KMS-11 (cell line): ENCODE data around the gene R3HDM2.

ENCODE experiments used
- H2AFZ ChIP-seq: fragments of 200-600 bp; sonication (generic); 2 replicates; pipeline ENCODE4 v1.6.1; 2016; ENCODE audit warnings: antibody characterized with exemption, mixed run types, low read depth
- H3K27ac ChIP-seq: fragments of 200-600 bp; sonication (generic); 2 replicates; pipeline ENCODE4 v1.6.1; 2016; ENCODE audit warnings: mild to moderate bottlenecking, mixed run types
- H3K27me3 ChIP-seq: fragments of 200-600 bp; sonication (generic); 2 replicates; pipeline ENCODE4 v1.6.1; 2017; ENCODE audit warnings: mild to moderate bottlenecking, low read depth, mixed run types, moderate library complexity; ENCODE audit not compliant: insufficient read depth
- H3K36me3 ChIP-seq: fragments of 200-600 bp; sonication (generic); 2 replicates; pipeline ENCODE4 v1.6.1; 2017; ENCODE audit warnings: mild to moderate bottlenecking, mixed run types; ENCODE audit not compliant: insufficient read depth
- H3K4me1 ChIP-seq: fragments of 200-600 bp; sonication (generic); 2 replicates; pipeline ENCODE4 v1.6.1; 2016; ENCODE audit warnings: mild to moderate bottlenecking, low read depth, mixed run types; ENCODE audit not compliant: poor library complexity, severe bottlenecking
- H3K4me2 ChIP-seq: fragments of 200-600 bp; sonication (generic); 2 replicates; pipeline ENCODE4 v1.7.0; 2016; ENCODE audit warnings: mild to moderate bottlenecking, mixed run types
- H3K4me3 ChIP-seq: fragments of 200-600 bp; sonication (generic); IDR thresholded peaks from 2 replicates; pipeline ENCODE4 v1.6.1; 2017; ENCODE audit warnings: low read depth, low read length, mixed read lengths; ENCODE audit not compliant: insufficient read depth
- H3K79me2 ChIP-seq: fragments of 200-600 bp; sonication (generic); 2 replicates; pipeline ENCODE4 v1.6.1; 2016; ENCODE audit warnings: low read depth, mixed run types; ENCODE audit not compliant: insufficient read depth
- H3K9ac ChIP-seq: fragments of 200-600 bp; sonication (generic); 2 replicates; pipeline ENCODE4 v1.6.1; 2016; ENCODE audit warnings: mild to moderate bottlenecking, mixed run types
- H4K20me1 ChIP-seq: fragments of 200-600 bp; sonication (generic); 2 replicates; pipeline ENCODE4 v1.6.1; 2016; ENCODE audit warnings: mild to moderate bottlenecking, mixed run types; ENCODE audit not compliant: insufficient read depth
- CTCF ChIP-seq: fragments of 200-600 bp; sonication (generic); conservative IDR thresholded peaks from 2 replicates; pipeline ENCODE4 v1.6.1; 2017; ENCODE audit warnings: low read depth, mild to moderate bottlenecking, antibody characterized with exemption, low read length, moderate library complexity, mixed read lengths

Gene R3HDM2

DNA sequence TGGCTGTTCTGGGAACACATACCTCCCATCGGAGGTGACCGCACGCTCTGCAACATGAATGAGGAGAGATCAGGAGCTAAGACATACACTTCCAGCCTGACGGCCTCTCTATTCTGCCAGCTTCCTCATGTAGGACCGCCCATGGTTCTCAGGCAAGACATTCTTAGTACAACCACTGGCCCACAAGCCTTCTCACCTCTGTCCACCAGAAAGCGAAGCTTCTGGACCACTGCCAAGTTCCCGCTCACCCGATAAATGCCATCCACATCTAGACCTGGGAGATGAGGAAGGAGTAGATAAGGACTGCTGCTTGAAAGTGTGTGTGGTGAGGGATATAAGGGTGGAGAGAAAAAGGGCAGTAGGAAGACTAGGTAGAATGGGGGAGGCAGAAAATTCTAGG lies 43.6 kb upstream of the R3HDM2 start:
- Histone ChIP-seq H3K36me3 (no peaks in the 10 kb centered on the region), H4K20me1 (no peaks in the 10 kb centered on the region), H3K4me3 (no peak overlapping the region), H3K9ac (no peak overlapping the region), H3K79me2 (no peaks in the 10 kb centered on the region), H3K27me3 (peaks cover 58% of the 10 kb centered on the region), H3K27ac (no peak overlapping the region), H2AFZ (no peak overlapping the region), H3K4me2 (no peak overlapping the region), H3K4me1 (peaks cover 9% of the 10 kb centered on the region)
- no peak for TF ChIP-seq CTCF

DNA sequence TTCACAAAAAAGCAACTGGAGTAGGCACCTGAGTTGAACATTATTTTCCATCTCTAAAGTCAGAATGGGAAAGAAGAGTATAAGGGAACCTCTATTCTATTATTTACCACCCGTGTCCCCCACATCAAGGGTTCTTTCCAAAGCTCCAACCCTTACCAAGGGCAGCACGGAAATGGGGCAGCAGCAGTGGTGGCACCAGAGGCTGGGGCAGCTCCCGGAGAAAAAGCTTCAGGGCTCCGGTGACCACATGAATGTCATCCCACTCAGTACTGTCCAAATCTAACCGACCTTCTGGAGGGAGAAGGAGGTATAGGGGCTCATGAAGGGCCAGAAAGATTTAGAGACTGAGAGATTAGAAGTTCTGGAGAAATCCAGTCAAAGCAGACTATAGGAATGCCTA lies 43.0 kb upstream of the R3HDM2 start:
- no peaks in the 10 kb centered on the region for H3K36me3 ChIP-seq
- no peak overlapping the region for H2AFZ ChIP-seq
- no peak overlapping the region for H3K4me3 ChIP-seq
- H3K27me3 ChIP-seq: peaks cover 61% of the 10 kb centered on the region
- H4K20me1 ChIP-seq: no peaks in the 10 kb centered on the region
- no peak for TF ChIP-seq CTCF
- H3K79me2 ChIP-seq: no peaks in the 10 kb centered on the region
- no peak overlapping the region for H3K27ac ChIP-seq
- H3K9ac ChIP-seq: no peak overlapping the region
- H3K4me1 ChIP-seq: peaks cover 9% of the 10 kb centered on the region
- no peak overlapping the region for H3K4me2 ChIP-seq

DNA sequence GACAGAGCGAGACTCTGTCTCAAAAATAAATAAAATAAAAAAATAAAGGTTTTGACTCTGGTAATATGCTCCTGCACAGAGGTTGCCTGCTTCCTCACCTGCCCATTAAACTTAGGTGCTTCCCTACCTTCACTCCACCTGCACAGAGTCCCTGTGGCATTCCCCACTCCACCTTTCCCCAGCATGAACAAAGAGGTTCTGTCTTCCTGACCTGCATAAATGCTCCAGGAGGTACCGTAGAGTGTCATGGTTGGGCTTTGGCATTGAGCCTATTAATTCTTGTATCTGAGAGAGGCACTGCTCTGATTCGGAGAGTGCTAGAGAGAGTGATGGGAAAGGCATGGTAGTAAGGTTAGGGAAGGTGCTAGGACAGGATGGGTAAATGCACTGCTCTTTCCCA lies 42.5 kb upstream of the R3HDM2 start:
- H3K9ac ChIP-seq: no peak overlapping the region
- TF ChIP-seq CTCF: no peak
- H3K79me2 ChIP-seq: no peaks in the 10 kb centered on the region
- no peak overlapping the region for H3K27ac ChIP-seq
- H3K4me2 ChIP-seq: no peak overlapping the region
- H2AFZ ChIP-seq: no peak overlapping the region
- peaks cover 9% of the 10 kb centered on the region for H3K4me1 ChIP-seq
- no peaks in the 10 kb centered on the region for H3K36me3 ChIP-seq
- H4K20me1 ChIP-seq: no peaks in the 10 kb centered on the region
- peaks cover 65% of the 10 kb centered on the region for H3K27me3 ChIP-seq
- H3K4me3 ChIP-seq: no peak overlapping the region

GRCh38 chr12:57472391-57472790 lies 41.5 kb upstream of the R3HDM2 start:
- H3K27ac ChIP-seq: no peak overlapping the region
- H3K4me3 ChIP-seq: no peak overlapping the region
- H3K27me3 ChIP-seq: peaks cover 72% of the 10 kb centered on the region
- H3K4me2 ChIP-seq: no peak overlapping the region
- H2AFZ ChIP-seq: no peak overlapping the region
- no peak for TF ChIP-seq CTCF
- no peaks in the 10 kb centered on the region for H4K20me1 ChIP-seq
- no peaks in the 10 kb centered on the region for H3K79me2 ChIP-seq
- H3K9ac ChIP-seq: no peak overlapping the region
- H3K4me1 ChIP-seq: peaks cover 3% of the 10 kb centered on the region
- no peaks in the 10 kb centered on the region for H3K36me3 ChIP-seq

DNA sequence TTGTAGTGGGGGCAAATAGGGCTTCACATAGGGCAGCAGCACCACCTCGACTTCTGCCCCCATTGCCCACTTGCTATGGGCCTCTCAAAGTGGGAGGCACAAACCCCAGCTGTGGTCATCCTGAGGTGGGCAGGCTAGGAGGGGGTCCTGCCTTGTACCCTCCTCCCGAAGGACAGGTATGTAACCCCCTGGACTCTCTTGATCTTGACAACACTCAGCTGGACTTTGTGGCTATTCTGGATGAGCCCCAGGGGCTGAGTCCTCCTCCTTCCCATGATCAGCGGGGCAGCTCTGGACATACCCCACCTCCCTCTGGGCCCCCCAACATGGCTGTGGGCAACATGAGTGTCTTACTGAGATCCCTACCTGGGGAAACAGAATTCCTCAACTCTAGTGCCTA lies 40.8 kb upstream of the R3HDM2 start:
- no peaks in the 10 kb centered on the region for H4K20me1 ChIP-seq
- no peak overlapping the region for H3K9ac ChIP-seq
- H3K27ac ChIP-seq: no peak overlapping the region
- H3K36me3 ChIP-seq: no peaks in the 10 kb centered on the region
- TF ChIP-seq CTCF: no peak
- H2AFZ ChIP-seq: no peak overlapping the region
- H3K4me1 ChIP-seq: no peaks in the 10 kb centered on the region
- no peak overlapping the region for H3K4me3 ChIP-seq
- H3K79me2 ChIP-seq: no peaks in the 10 kb centered on the region
- peaks cover 79% of the 10 kb centered on the region for H3K27me3 ChIP-seq
- H3K4me2 ChIP-seq: no peak overlapping the region
